Posterior vena cava (tissue), 2 donors: ENCODE results near the gene EEPD1. TPM values are rescaled to one million over a fixed set of nuclear protein-coding genes. Genes with fewer than 3 reads are reported as not detected.

Experiments
- DNase-seq: peaks from one replicate; pipeline ENCODE4 v3.0.0-alpha.2; 2020; ENCODE audit warnings: low spot score
- intact Hi-C, 2 donors: fragments of 100-400 bp; cut with DNase I; formaldehyde crosslinking; loops; one replicate each; pipeline versions ENCODE4 v1.14.1 to v1.14.2; 2022 to 2023
- total RNA-seq, 2 donors: library from RNA; stranded (reverse); fragmentation: NEBNext Ultra II Directional; extraction: Animal tissue kit (Norgen Biotek cat#: 25700); gene quantifications; one replicate each; pipeline ENCODE4 v1.2.1, GENCODE V29; 2021
- donor health status: DM: yes; HTN: yes; CAD: no.
- donor health status: DM: yes; HTN: yes; CAD: no.

EEPD1 gene
- total RNA-seq, 2 donors from 2014 or later: 9.7 to 10.4 TPM

DNA sequence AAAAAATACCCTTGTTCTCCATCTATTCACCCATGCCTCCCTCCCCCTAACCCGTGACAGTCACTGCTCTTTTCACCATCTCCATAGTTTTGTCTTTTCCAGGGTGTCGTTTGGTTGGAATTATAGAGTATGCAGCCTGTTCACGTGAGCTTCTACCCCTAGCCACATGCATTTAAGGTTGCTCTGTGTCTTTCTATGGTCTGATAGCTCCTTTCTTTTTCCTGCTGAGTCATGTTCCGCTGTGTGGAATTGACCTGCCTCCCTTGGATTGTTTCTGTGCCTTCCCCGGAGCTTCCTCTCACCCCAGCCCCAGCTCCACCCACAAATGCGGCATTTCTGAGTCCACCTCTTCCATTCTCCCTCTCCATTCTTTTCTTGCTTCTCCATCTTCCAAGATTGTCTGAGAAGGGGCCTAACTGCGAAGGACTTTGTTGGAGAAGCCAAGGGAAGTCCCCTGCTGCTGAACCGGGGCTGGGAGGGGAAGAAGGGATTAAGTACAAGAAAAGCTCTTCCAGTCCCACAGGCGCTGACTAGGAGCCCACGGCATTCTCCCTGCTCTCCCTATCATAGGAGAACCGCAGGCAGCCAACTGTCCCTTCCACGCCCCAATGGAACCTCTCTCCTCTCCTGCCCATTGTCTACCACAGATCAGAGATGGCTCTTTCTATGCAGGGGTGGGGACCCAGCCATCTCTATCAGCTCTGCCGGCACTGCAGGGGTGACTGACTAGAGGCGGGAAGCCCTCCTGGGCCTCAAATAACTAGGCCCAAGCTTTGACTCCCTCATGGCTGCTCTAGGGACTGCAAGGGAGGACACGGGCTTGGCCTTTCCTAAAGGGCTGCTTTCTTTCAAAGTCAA is 149.1 kb downstream of the EEPD1 start:
- no peak for DNase-seq

DNA sequence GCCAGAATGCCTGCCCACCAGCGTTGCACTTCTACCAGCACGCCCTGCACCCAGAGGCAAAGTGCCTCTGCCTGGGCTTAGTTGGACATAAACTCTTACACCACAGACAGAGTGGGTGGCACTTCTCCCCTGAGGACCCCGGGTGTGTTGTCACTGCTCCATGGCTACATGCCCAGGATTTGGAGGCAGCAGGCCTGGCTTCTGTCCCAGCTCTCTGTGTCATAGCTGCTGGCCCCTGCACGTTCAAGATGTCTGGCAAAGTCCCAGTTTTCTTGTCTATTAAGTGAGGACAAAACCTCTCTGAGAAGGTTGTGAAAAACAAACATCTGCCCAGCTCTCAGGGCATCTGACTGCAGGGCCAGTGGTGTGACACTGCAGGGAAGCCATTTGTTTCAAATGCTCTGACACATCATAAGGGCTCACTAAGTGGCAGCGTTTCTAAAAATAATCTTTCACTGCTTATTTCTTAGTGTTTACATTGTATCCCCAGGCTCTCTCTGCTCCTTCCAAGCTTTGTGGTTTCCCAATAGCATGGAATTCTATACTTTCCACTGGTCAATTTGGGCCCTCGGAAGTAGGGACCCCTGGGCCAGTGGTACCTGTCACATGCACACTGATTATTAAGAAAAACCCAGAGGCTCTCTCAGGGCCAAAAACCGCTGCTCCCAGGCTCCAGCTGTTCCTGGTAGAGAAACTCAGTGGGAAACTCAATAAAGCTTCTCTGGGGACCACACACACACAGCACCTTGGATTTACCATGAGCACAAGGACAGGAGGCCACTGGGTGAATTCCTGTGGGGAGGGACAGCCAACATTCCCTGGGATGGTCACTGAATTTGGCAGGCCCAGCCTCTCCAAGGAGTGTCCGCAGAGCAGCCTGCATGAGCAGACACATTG is 150.4 kb downstream of the EEPD1 start:
- intact Hi-C loops: no loop called here
- peak; percentile 94 for DNase-seq

More for the DNA sequence above, 149.1 kb downstream of the EEPD1 start:
- intact Hi-C loops: no loop called here

DNA sequence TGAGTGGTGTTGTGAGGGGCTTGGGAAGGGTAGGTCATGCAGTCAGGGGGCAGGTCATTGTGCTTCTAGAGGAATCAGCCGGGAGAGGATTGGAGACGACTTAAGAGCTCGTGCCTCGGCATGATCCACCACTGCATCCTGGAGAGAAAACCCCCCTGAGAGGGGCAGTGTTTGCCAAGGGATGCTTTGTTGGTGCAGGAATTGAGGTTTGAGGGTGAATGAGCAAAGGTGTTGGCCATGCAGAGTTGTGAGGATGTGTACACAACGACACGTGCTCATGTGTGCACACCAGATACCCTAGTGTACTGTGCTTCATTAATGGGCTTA is 151.0 kb downstream of the EEPD1 start:
- no peak for DNase-seq
- intact Hi-C loops: no loop called here

DNA sequence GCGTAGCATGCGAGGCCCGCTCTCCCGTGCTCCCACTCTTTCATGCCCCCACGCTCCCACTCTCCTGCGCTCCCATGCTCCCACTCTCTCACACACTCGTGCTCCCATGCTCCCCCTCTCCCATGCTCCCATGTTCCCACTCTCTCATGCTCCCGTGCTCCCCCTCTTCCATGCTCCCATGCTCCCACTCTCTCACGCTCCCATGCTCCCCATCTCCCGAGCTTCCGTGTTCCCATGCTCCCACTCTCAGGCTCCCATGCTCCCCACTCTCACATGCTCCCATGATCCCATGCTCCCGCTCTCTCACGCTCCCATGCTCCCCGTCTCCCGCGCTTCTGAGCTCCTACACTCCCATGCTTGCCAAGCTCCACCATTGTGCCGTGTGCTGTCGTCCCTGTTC is 152.2 kb downstream of the EEPD1 start:
- DNase-seq: no peak
- intact Hi-C loops: no loop called here

- intact Hi-C loops: no loop called here
Measured at GRCh38 chr7:36305648-36306047, 152.6 kb downstream of the EEPD1 start.

DNA sequence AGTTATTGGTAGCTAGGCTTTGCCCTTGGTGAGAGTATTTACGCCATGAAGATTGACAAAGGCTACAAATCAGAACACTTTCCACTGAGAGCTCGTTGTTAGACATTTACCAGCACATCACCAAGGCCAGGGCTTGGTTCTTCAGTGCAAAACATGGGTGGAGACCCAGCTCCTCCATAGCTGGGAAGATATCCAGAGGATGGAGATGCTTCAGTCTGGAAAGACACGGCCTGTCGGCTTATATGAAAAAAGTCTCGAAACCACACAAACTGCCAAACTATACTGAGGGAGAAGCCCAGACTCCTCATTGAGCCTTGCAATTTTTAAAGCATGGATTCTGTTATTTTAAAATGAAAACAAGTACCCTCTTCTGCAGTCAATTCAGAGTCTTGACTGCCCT is 153.2 kb downstream of the EEPD1 start:
- no peak for DNase-seq
- intact Hi-C loops: no loop called here

More at GRCh38 chr7:36305648-36306047, 152.6 kb downstream of the EEPD1 start:
- no peak for DNase-seq

DNA sequence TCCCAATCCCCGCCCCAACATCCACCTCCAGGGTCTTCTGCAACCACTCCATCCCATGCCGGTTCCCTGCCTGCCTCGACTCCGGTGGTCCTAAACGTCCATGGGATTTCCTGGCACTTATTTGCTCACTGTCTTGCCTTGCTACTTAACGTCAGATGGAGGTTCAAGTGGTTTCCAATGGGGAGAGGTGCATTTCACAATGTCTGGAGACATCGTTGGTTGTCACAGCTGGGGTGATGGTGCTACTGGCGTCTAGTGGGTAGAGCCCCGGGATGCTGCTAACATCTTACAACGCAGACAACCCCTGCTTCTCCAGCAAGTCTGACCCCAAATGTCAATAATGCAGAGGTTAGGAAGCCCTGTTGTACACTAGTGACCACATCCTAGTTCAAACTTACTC is 153.7 kb downstream of the EEPD1 start:
- DNase-seq: no peak
- intact Hi-C loops: no loop called here

- intact Hi-C loops: no loop called here
- DNase-seq: no peak
Measured at GRCh38 chr7:36308031-36308430, 155.0 kb downstream of the EEPD1 start.

DNA sequence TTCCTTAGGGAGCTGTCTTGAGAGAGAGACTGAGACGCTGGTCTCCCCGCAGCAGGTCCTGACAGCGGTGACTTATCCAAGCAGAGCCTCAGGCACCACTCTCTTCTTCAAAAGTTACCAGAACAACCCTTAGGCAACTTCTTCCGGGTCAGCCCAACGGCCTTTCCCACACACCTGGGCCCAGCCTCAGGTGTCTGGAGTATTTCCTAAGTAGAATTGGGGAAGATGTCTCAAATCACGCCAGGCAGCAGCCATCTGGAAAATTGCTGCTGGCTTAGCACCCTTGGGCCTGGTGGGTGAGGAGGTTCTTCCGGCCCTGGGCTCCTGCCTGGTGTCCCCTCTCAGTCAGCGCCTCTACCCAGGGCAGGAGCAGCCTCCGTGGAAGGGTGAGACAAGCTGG is 156.2 kb downstream of the EEPD1 start:
- intact Hi-C loops: no loop called here
- no peak for DNase-seq

DNA sequence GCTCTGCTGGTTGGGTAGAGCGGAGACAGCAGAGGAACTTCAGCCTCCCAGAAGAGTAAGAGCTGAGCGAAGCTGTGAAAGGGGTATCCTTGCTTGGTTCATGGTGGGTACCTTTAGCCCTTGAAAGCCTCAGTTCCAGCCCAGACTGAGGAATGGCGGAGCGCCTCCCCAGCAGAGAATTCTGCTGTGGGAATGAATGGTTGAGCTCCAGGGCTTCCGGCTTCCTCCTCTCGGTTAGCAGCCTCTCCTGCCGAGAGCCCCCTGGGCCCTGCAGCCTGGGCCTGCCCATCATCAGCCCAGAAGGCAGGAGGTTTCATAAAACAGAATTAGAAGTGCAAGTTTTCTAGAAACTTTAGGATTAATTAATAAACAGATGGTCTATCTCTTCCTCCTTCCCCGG is 156.7 kb downstream of the EEPD1 start:
- no peak for DNase-seq
- intact Hi-C loops: no loop called here

GRCh38 chr7:36310897-36311296 is 157.8 kb downstream of the EEPD1 start:
- DNase-seq: no peak
- intact Hi-C loops: no loop called here

GRCh38 chr7:36311539-36311938 is 158.5 kb downstream of the EEPD1 start:
- intact Hi-C loops: no loop called here
- DNase-seq: no peak

- intact Hi-C loops: no loop called here
- DNase-seq: no peak
Measured at GRCh38 chr7:36312064-36312914, 159.2 kb downstream of the EEPD1 start.

DNA sequence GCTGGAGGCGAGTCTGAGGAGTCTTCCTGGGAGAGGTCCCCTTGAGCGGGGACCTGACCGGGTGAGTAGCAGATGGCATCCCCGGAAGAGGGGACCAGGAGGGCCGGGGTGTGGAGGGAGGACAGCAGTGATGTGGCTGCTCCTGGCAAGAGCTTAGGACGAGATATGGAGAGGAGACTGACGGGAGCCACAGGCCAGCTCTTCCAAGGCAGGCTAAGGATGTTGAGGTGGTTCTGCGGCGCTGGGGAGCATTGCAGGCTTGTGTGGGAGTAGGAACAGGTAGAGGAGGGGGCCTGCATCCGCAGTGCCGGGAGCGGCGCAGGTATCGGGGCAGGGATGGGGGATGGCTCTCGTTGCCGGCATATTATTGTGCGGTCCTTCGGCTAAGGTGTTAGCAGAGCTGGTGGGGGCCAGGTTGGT is 159.9 kb downstream of the EEPD1 start:
- intact Hi-C loops: no loop called here
- no peak for DNase-seq

GRCh38 chr7:36313607-36314006 is 160.6 kb downstream of the EEPD1 start:
- intact Hi-C loops: no loop called here
- DNase-seq: no peak

DNA sequence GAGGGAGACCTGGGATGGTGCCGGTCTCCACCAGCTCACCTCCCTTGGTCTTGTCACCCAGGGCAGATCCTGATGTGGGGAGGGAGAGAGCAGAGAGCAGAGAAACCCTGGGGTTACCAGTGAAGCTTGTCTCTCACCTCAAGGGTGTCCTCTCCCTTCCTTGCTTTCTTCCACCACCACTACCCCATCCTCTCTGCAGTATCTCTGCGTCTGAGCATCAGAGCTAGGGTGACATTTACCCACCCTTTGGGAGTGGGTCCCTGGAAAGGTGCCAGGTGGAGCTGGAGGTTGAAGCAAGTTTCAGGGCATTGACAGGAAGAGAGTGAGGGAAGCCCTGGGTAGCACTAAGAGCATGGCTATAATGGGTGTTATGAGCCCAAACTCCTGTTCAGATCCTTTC is 161.4 kb downstream of the EEPD1 start:
- DNase-seq: no peak
- intact Hi-C loops: no loop called here

- intact Hi-C loops: no loop called here
- DNase-seq: no peak
Measured at GRCh38 chr7:36315309-36315944, 162.4 kb downstream of the EEPD1 start.

DNA sequence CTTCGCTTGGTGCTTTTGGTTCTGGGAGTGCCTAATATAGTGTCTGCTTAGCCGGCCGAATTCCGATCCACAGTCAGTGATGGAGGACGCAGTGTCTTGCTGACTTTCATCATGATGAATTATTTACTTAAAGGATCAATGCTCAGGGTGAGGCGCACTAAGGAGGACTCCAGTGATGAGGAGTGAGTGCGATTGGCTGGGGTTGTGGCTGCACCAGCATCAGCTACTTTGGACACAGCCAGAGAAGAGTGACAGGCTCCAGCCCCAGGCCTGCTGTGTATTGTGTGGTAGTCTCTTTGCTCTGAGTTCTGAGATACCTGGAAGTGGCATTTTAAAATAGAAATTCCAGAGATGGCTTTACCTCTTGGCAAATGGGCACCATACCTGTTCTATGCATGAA is 163.3 kb downstream of the EEPD1 start:
- DNase-seq: no peak
- intact Hi-C loops: no loop called here

DNA sequence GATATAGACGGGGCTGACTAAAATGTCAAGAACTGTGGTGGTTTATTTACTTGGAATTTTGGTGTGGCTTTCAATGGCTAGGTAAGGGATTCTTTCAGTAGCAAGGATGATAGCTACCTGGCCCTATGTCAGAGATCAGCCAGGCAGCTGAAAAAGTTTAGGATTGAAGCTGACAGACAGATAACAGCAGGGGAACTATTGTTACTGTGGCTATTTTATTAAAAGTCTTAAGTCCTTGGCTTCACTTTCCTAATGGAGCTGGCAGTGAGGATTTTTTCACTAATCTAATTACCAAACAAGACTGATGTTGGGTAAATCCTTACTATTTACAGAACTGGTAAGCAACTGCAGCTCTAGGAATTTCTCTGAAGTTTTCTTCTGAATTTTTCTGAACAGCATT is 164.2 kb downstream of the EEPD1 start:
- no peak for DNase-seq
- intact Hi-C loops: no loop called here
